Activated T-helper 2 cell treated with anti-CD3 and anti-CD28 coated beads, Interferon-gamma antibody, Interleukin-2, Interleukin-4, amounts not matched to agents 10 μg/mL and 5 μg/mL and 100 μg/mL, durations not matched to agents 14 hours and 24 hours and 36 hours (primary cell): ENCODE measurements around the gene DBP. TPM values are rescaled to one million over a fixed set of nuclear protein-coding genes. Genes with fewer than 3 reads are reported as not detected.
A peak's percentile ranks its signal among the peaks of the same experiment; 100 is the strongest.

ENCODE experiments used
- DNase-seq: peaks from one replicate; pipeline ENCODE4 v3.0.0; 2021; ENCODE audit warnings: low spot score
- H3K27ac Mint-ChIP-seq: one replicate; pipeline ENCODE4 v1.8.0; 2021; ENCODE audit warnings: mixed read lengths
- H3K27me3 Mint-ChIP-seq: one replicate; pipeline ENCODE4 v1.8.0; 2021; ENCODE audit warnings: low read depth, mixed read lengths
- H3K36me3 Mint-ChIP-seq: one replicate; pipeline ENCODE4 v1.8.0; 2021; ENCODE audit warnings: low read depth, mixed read lengths
- H3K4me1 Mint-ChIP-seq: one replicate; pipeline ENCODE4 v1.8.0; 2021; ENCODE audit warnings: low read depth, mixed read lengths
- H3K4me3 Mint-ChIP-seq: one replicate; pipeline ENCODE4 v1.8.0; 2021; ENCODE audit warnings: low read depth, mild to moderate bottlenecking, moderate library complexity, mixed read lengths
- H3K9me3 Mint-ChIP-seq: one replicate; pipeline ENCODE4 v1.8.0; 2021; ENCODE audit warnings: mixed read lengths
- intact Hi-C: fragments of 100-400 bp; cut with micrococcal nuclease; formaldehyde crosslinking; loops from one replicate; pipeline ENCODE4 v1.15.1; 2023
- total RNA-seq: library from RNA; stranded (reverse); gene quantifications from 2 replicates; pipeline ENCODE4 v1.2.3, GENCODE V29; 2022

Gene DBP
- total RNA-seq, 1 donor from 2014 or later = 7.3 TPM

GRCh38 chr19:48645620-48646000 is 8.4 kb upstream of the DBP start:
- H3K27ac Mint-ChIP-seq = peak overlapping the region; percentile 81
- no peak for DNase-seq

GRCh38 chr19:48644839-48645619 is 7.8 kb upstream of the DBP start:
- Mint-ChIP-seq H3K36me3 (no peaks in the 10 kb centered on the region), H3K27ac (peak overlapping the region; percentile 66), H3K4me1 (peaks cover 28% of the 10 kb centered on the region), H3K4me3 (peak overlapping the region; percentile 75), H3K9me3 (no peaks in the 10 kb centered on the region), H3K27me3 (peaks cover 4% of the 10 kb centered on the region)
- DNase-seq = peak; percentile 60
- intact Hi-C loops = loop anchor here (1.0 to 5.0 kb wide), 3 partner anchors 77 to 165 kb away; no protein-coding TSS in a partner anchor

More at GRCh38 chr19:48645620-48646000, 8.4 kb upstream of the DBP start:
- intact Hi-C loops = loop anchor here (5.0 kb wide), 2 partner anchors 77 to 142 kb away; no protein-coding TSS in a partner anchor
- peaks cover 4% of the 10 kb centered on the region for H3K27me3 Mint-ChIP-seq
- H3K4me1 Mint-ChIP-seq = peaks cover 28% of the 10 kb centered on the region
- peak overlapping the region; percentile 75 for H3K4me3 Mint-ChIP-seq
- H3K9me3 Mint-ChIP-seq = no peaks in the 10 kb centered on the region
- H3K36me3 Mint-ChIP-seq = no peaks in the 10 kb centered on the region

DNA sequence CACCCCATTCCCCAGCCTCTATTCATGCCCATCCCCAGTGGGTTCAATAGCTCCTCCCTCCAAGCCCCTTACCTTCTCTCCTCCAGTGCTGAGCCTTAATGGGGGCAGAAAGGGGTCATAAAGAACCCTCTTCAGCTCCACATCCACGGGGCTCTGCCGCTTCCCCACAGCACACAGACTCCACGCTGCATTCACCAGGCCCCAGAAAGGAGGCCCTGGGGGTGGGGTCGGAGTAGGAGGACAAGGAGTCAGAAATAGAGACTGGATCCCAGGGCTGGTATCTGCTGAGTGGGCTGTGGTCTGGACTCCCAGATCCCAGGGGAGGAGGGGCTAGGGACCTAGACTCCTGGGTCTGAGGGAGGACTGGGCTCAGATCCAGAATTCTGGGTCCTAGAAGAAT is 7.2 kb upstream of the DBP start:
- intact Hi-C loops = loop anchor here (1.0 kb wide), 1 partner anchor 166 kb away; no protein-coding TSS in a partner anchor
- Mint-ChIP-seq H3K36me3 (no peaks in the 10 kb centered on the region), H3K27ac (no peak overlapping the region), H3K4me1 (peaks cover 25% of the 10 kb centered on the region), H3K27me3 (peaks cover 4% of the 10 kb centered on the region), H3K9me3 (no peaks in the 10 kb centered on the region), H3K4me3 (no peak overlapping the region)
- no peak for DNase-seq

- peaks cover 25% of the 10 kb centered on the region for H3K4me1 Mint-ChIP-seq
- peaks cover 4% of the 10 kb centered on the region for H3K27me3 Mint-ChIP-seq
- intact Hi-C loops = no loop called here
Observed at GRCh38 chr19:48642862-48643261, 5.7 kb upstream of the DBP start.

DNA sequence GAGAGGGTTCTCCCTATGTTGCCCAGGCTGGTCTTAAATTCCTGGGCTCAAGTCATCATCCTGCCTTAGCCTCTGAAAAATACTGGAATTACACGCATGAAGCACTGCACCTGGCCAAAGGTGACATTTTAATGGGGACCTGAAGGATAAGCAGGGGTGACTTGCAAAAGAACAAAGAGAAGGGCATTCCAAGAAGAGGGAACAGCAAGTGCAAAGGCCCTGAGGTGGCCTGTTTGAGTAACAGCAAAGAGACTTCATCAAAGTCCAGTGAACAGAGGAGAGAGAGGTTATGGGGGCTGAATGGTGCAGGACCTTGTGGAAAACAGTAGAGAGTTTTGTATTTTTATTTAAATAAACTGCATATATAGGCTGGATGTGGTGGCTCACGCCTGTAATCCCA is 4.7 kb upstream of the DBP start:
- no peaks in the 10 kb centered on the region for H3K36me3 Mint-ChIP-seq
- DNase-seq = no peak
- H3K4me1 Mint-ChIP-seq = peaks cover 23% of the 10 kb centered on the region
- no peaks in the 10 kb centered on the region for H3K9me3 Mint-ChIP-seq
- no peak overlapping the region for H3K4me3 Mint-ChIP-seq
- peaks cover 4% of the 10 kb centered on the region for H3K27me3 Mint-ChIP-seq
- H3K27ac Mint-ChIP-seq = no peak overlapping the region
- intact Hi-C loops = no loop called here

More at GRCh38 chr19:48642862-48643261, 5.7 kb upstream of the DBP start:
- H3K36me3 Mint-ChIP-seq = no peaks in the 10 kb centered on the region
- H3K9me3 Mint-ChIP-seq = no peaks in the 10 kb centered on the region
- no peak overlapping the region for H3K27ac Mint-ChIP-seq
- no peak overlapping the region for H3K4me3 Mint-ChIP-seq
- DNase-seq = no peak

- Mint-ChIP-seq H3K36me3 (no peaks in the 10 kb centered on the region), H3K4me3 (peak overlapping the region; percentile 6), H3K4me1 (peaks cover 20% of the 10 kb centered on the region), H3K27me3 (peaks cover 4% of the 10 kb centered on the region), H3K9me3 (no peaks in the 10 kb centered on the region), H3K27ac (no peak overlapping the region)
- DNase-seq = no peak
- intact Hi-C loops = loop anchor here (5.0 to 10.0 kb wide), 2 partner anchors 315 to 478 kb away; partner anchors contain the start of genes C19orf73, EMP3 and PPFIA3
Observed at GRCh38 chr19:48639483-48640375, 2.5 kb upstream of the DBP start.

GRCh38 chr19:48638831-48639381 is 1.7 kb upstream of the DBP start:
- DNase-seq = no peak

GRCh38 chr19:48637948-48638830 is 1.0 kb upstream of the DBP start:
- peak overlapping the region; percentile 98 for H3K27ac Mint-ChIP-seq
- peaks cover 4% of the 10 kb centered on the region for H3K27me3 Mint-ChIP-seq
- H3K4me3 Mint-ChIP-seq = peak overlapping the region; percentile 83
- no peaks in the 10 kb centered on the region for H3K36me3 Mint-ChIP-seq
- H3K4me1 Mint-ChIP-seq = peaks cover 29% of the 10 kb centered on the region
- peak; percentile 81 for DNase-seq
- intact Hi-C loops = loop anchor here (1.0 to 10.0 kb wide), 4 partner anchors 8 to 479 kb away; partner anchors contain the start of genes C19orf73, CA11, EMP3 and PPFIA3
- no peaks in the 10 kb centered on the region for H3K9me3 Mint-ChIP-seq

More at GRCh38 chr19:48638831-48639381, 1.7 kb upstream of the DBP start:
- intact Hi-C loops = loop anchor here (1.0 to 10.0 kb wide), 3 partner anchors 7 to 478 kb away; partner anchors contain the start of genes C19orf73, CA11, EMP3 and PPFIA3
- H3K4me3 Mint-ChIP-seq = no peak overlapping the region
- H3K27me3 Mint-ChIP-seq = peaks cover 4% of the 10 kb centered on the region
- peaks cover 22% of the 10 kb centered on the region for H3K4me1 Mint-ChIP-seq
- peak overlapping the region; percentile 98 for H3K27ac Mint-ChIP-seq
- H3K36me3 Mint-ChIP-seq = no peaks in the 10 kb centered on the region
- no peaks in the 10 kb centered on the region for H3K9me3 Mint-ChIP-seq

- Mint-ChIP-seq H3K4me1 (peaks cover 31% of the 10 kb centered on the region), H3K36me3 (no peaks in the 10 kb centered on the region), H3K27ac (peak overlapping the region; percentile 98), H3K4me3 (peak overlapping the region; percentile 83), H3K27me3 (peaks cover 4% of the 10 kb centered on the region), H3K9me3 (no peaks in the 10 kb centered on the region)
- intact Hi-C loops = loop anchor here (1.0 to 10.0 kb wide), 3 partner anchors 18 to 480 kb away; partner anchors contain the start of genes C19orf73, EMP3, PPFIA3 and RPL18
- DNase-seq = peak; percentile 99
Observed at GRCh38 chr19:48637449-48637947, 319 bp upstream of the DBP start.

DNA sequence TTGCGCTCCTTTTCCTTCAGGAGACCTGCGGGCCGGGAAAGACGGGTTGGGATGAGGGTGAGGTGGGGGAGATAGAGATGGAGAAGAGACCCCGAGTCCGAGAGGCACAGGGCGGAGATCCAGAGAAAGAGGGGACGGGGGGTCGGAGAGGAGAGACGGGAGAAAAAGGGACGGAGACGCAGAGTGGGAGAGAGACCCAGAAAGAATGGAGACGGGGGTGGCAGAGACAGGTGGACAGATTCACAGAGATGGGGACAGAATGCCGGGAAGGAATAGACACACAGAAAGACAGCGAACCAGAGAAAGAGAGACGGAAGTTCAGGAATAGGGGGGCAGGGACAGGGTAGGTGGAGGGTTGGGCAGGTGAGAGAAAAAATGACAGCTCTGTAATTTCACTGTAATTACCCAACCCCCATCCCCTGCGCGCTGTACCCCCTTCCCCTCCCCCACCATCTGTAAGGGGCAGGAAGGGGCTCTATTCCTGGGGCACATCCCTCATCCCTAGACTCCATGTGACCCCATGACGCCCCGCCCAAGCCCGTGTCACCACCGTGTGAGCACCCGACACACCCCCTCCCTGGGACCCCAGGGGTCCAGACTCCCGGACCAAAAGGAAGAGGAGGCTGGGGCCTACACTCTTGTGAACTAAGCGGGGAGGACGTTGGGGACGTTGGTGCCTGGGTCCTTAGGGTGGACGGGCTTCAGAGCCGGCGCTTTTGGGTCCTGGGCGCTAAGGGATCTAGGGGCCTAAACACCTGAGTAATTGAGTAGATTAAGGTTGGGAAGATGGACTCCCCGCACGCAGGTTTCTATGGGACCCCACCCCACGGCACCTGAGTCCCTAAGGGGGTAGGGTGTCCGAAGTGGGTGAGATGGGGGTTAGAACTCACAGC is 967 bp downstream of the DBP start:
- H3K27ac Mint-ChIP-seq = peak overlapping the region; percentile 85
- no peak for DNase-seq
- H3K36me3 Mint-ChIP-seq = no peaks in the 10 kb centered on the region
- peak overlapping the region; percentile 83 for H3K4me3 Mint-ChIP-seq
- H3K9me3 Mint-ChIP-seq = no peaks in the 10 kb centered on the region
- peaks cover 33% of the 10 kb centered on the region for H3K4me1 Mint-ChIP-seq
- intact Hi-C loops = loop anchor here (5.0 to 10.0 kb wide), 2 partner anchors 311 to 481 kb away; partner anchors contain the start of genes C19orf73, EMP3 and PPFIA3
- peaks cover under 1% of the 10 kb centered on the region for H3K27me3 Mint-ChIP-seq
